Astrocyte of the spinal cord (primary cell): Measurements from ENCODE around the gene RAB22A.
"Not testable (repeated sequence)": the region's sequence is repeated elsewhere in the genome, so short reads cannot be mapped to it uniquely, and the experiment has no call there.

ENCODE experiments used
- DNase-seq: peaks from one replicate; pipeline ENCODE4 v3.0.0; 2011; ENCODE audit warnings: low read depth, low spot score
- H3K4me3 ChIP-seq: 2 replicates; pipeline ENCODE4 v1.5.1; 2011; ENCODE audit warnings: low read depth, mild to moderate bottlenecking, low read length, moderate library complexity
- CTCF ChIP-seq: IDR thresholded peaks from 2 replicates; pipeline ENCODE4 v1.5.1; 2012; ENCODE audit warnings: low read depth, mild to moderate bottlenecking, low read length, inconsistent platforms
- in situ Hi-C: cut with HindIII; loops from 2 replicates; pipeline ENCODE4 v1.10.0; 2017; ENCODE audit warnings: low sequenced_read_pairs

Gene RAB22A

GRCh38 chr20:58407201-58407873, 97.8 kb downstream of the RAB22A start:
- no peak overlapping the region for H3K4me3 ChIP-seq
- DNase-seq, result no peak
- TF ChIP-seq CTCF, result no peak
- in situ Hi-C loops, result no loop called here

GRCh38 chr20:58407966-58408557, 98.5 kb downstream of the RAB22A start:
- in situ Hi-C loops, result no loop called here
- TF ChIP-seq CTCF, result no peak
- H3K4me3 ChIP-seq, result no peak overlapping the region
- DNase-seq, result no peak

GRCh38 chr20:58408603-58409246, 99.2 kb downstream of the RAB22A start:
- DNase-seq, result no peak
- TF ChIP-seq CTCF, result no peak
- no peak overlapping the region for H3K4me3 ChIP-seq
- in situ Hi-C loops, result no loop called here

GRCh38 chr20:58414216-58414615, 104.7 kb downstream of the RAB22A start:
- in situ Hi-C loops, DNase-seq, H3K4me3 ChIP-seq: not testable (repeated sequence)

GRCh38 chr20:58414786-58415185, 105.3 kb downstream of the RAB22A start:
- in situ Hi-C loops, DNase-seq, H3K4me3 ChIP-seq: not testable (repeated sequence)

- no peak for DNase-seq
- TF ChIP-seq CTCF, result no peak
- no peak overlapping the region for H3K4me3 ChIP-seq
- in situ Hi-C loops, result no loop called here
Measured at GRCh38 chr20:58416057-58416456, 106.5 kb downstream of the RAB22A start.

- TF ChIP-seq CTCF, result no peak
- in situ Hi-C loops, result no loop called here
- no peak for DNase-seq
- H3K4me3 ChIP-seq, result no peak overlapping the region
Measured at GRCh38 chr20:58416835-58417234, 107.3 kb downstream of the RAB22A start.
